HG02840 (cell line): ENCODE data around the gene ATP11A.

ENCODE experiments used
- ATAC-seq: cut with Tn5 transposase; IDR thresholded peaks from one replicate; pipeline ENCODE4 v1.9.1; 2021; ENCODE audit warnings: mild to moderate bottlenecking, moderate library complexity, moderate number of reproducible peaks; ENCODE audit not compliant: unreplicated experiment, low FRiP score

Gene ATP11A

DNA sequence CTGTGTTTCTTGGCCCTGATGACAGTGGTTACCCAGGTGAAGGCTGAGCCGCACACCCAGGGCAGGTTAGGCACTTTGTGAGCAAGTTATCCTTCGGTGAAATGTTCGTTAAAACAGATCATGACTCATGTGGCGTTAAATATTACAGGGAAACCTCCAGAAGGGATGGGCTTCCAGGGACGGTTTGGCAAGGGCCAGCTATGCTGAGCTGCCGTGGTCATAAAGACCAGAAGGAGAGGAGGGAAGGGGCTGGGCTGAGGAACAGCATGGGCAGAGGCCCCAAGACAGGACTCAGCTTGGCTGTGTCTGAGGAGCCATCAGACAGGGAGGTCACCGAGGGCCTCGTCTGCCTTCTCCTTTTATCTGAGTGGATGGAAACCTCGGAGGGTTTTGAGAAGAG, 47.5 kb downstream of the ATP11A start:
- no peak for ATAC-seq

DNA sequence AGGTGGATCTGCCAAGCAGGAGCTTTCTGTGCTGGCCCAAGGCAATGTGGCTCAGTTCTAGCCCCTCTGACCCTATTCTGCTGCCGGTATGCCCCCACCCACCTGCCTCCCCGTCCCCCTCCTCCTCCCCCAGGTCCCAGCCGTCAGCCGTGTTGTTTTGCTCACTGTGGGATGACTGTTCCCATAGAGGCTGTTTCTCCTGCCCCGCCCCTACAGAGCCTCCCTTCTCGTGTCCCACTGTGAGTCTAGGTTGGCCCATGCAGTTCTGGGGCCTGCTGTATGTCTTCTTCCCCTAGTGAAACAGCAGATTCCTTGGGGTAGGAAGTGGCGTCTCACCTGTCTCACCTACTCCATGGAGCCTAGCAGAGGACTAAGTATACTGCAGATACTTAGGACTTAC, 48.8 kb downstream of the ATP11A start:
- no peak for ATAC-seq

DNA sequence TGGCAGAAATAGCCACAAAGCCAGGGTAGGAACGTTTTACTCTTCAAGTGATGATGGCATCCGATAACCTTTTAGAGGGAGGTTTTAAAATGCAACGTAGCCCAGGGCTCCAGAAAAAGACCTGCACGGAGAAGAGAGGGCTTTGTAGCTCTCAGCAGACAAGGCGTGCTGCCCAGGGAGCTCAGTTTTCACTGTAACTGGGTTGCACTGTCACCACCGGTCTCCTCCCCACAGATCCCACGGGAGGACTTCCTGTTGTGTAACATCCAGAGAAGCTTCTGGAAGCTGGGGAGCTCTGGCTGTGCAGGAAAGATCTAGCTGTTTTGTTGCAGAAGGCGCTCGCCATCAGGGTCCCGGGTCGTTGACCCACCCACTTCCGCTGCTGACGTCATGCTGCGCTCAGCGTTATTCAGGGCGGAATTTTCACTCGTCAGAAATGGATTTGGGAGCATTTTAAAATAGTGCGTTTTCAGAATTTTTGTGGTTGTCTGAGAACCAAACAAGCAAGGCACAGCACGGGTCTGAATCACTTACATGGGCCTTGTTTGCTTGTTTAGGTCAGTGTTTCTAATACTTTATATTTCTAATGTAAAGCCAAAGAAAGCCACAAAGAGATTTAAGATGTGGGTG, 50.8 kb downstream of the ATP11A start:
- ATAC-seq, result no peak

DNA sequence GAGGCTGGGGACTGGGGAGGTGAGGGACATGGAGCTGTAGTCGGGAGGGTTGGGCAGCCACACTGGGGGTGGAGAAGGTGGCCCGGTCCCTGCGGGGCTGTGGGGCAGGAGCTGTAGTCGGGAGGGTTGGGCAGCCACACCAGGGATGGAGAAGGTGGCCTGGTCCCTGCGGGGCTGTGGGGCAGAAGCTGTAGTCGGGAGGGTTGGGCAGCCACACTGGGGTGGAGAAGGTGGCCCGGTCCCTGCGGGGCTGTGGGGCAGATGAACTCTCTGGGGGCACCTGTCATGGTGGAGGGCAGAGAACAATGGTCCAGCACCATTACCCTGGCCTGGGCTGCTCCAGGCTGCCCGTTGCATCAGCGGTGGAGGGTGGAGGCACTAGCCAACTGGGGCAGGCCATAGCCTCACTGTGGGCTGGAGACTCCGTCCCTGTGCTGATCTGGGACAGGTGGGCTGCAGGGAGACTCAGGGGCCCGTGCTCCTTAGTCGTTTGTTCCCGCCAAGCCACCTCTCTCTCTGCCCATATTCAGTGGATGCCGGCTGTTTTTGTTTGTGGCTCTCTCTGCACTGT, 51.4 kb downstream of the ATP11A start:
- ATAC-seq, result no peak

DNA sequence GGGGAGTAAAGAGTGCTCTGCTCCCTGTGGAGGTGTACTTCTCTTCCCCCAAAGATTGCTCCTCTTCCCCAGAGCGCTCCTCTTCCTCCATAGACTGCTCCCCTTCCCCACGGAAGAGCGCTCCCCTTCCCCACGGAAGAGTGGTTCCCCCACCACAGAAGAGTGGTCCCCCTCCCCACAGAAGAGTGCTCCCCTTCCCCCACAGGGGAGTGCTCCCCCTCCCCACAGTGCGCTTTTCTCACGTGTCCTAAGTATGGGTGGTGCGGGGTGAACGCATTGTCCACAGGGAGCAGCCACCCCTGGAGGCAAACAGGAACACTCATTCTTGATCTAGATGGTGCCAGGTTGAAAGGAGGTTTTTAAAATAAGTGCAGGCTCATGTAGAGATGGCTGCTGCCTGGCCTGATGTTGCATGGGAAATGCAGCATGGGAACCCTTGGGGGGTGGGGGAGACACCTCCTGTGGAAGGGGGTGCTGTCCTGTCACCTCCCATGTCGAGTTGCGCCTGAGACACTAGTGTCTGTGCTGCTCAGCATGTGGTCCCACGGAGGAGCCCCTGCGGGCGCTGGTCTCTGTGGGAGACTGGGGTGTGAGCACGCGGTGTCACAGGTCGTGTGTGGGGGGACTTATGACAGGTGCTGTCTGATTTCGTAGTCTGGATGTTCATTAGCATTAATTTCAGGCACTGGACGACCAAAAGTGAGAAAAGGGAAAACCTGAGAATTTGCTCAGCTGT, 52.2 kb downstream of the ATP11A start:
- no peak for ATAC-seq

DNA sequence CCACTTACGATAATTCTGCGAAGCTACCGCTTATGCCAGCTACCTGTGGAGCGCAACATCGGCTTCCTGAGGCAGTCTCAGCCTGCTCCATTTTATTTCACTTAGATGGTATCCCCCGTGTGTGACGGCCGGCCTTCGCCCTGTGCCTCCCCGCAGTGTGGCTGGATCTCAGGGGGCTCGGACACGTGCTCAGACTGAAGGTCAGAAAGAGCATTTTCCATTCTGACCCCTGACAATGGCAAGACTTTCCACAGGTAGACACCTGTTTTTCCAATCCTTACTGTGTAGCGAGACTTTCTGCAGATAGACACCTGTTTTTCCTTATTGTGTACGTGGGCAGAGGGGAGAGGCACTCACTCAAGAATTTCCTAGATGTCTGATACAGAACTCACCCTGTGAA, 52.7 kb downstream of the ATP11A start:
- ATAC-seq, result no peak

DNA sequence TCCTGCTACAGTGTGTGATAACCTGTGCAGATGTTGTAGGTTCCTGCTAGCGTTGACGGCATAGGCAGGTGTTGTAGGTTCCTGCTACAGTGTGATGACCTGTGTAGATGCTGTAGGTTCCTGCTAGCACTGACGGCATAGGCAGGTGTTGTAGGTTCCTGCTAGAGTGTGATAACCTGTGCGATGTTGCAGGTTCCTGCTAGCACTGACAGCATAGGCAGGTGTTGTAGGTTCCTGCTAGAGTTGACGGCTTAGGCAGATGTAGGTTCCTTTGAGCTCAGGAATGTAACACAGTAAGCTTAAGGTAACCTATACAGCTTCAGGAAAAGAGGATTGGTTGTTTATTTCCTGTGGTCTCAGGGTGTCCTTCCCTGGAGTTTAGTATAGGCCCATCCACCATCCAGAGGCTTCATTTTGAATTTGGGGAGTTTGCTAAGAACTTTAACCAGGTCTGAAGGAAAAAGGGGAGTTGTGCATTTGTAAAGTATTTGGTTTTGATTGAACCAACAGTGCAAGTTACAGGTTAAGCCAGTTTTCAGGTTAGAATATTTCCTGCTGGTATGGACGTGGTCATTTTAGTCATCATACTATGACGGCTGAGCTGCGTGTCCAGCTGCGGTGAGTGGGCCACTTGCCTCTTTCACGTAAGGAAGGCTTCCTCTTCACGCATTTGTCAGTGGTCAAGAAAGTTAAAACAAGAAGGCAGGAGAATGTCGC, 53.8 kb downstream of the ATP11A start:
- no peak for ATAC-seq

DNA sequence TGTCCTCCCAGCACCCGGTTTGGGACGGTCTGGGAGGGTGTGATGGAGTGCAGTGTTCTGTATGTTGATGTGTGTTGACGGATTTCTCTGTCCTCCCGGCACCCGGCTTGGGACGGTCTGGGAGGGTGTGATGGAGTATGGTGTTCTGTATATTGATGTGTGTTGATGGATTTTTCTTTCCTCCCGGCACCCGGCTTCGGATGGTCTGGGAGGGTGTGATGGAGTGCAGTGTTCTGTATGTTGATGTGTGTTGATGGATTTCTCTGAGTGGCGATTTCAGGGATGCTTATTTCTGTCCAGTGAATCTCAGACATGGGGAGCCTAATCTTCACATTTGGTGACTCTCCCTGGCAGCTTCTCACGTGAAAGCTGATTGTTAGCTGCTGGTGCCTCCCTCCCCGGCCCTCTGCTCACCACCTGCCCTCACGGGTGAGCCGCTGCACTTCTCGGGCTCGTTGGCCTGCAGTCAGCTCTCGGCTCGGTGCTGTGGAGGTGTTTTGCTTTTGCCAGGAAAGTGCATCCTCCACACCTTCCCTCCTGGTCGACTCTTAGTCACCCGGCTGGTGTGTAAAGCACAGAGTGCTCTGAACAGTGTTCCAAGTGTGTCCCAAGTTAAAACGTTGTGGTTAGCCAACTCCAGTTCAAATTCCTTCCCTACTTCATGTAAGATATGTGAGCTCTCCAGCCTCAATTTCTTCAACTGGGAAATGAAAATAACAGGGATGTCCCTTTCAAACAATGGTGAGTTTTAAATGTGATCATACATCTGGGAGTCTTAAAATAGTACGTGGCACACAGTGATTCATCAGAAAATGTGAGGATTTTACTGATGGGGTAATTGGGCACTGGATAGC, 54.6 kb downstream of the ATP11A start:
- ATAC-seq, result no peak

DNA sequence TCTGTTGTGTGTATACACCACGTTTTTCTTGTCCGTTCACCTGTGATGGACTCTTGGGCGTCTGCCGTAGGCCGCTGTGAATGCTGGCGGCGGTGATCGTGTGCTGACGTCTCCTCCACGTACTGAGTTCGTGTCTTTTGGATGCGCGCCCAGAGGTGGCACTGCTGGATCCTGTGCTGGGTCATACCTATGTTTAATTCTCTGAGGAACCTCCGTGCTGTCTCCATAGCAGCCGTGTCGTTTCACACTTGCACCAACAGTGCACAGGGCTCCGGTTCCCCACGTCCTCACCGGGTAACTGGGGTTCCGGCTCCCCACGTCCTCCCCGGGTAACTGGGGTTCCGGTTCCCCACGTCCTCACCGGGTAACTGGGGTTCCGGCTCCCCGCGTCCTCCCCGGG, 56.2 kb downstream of the ATP11A start:
- ATAC-seq, result no peak

DNA sequence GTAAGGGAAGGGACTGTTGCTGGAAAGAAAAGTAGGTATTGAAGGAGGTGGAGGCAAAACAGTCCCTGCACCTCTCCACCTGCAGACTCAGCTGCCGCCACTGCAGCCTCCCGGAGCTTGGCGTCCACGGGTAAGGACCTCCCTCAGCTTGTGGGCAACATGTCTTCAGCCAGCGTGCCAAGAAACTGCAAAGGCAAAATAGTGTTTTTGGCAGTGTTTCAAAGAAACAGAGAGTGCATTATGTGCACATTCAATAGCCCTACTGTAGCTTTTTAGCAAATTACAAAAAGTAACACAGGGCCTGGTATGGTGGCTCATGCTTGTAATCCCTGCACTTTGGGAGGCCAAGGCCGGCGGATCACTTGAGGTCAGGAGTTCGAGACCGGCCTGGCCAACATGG, 57.4 kb downstream of the ATP11A start:
- no peak for ATAC-seq

DNA sequence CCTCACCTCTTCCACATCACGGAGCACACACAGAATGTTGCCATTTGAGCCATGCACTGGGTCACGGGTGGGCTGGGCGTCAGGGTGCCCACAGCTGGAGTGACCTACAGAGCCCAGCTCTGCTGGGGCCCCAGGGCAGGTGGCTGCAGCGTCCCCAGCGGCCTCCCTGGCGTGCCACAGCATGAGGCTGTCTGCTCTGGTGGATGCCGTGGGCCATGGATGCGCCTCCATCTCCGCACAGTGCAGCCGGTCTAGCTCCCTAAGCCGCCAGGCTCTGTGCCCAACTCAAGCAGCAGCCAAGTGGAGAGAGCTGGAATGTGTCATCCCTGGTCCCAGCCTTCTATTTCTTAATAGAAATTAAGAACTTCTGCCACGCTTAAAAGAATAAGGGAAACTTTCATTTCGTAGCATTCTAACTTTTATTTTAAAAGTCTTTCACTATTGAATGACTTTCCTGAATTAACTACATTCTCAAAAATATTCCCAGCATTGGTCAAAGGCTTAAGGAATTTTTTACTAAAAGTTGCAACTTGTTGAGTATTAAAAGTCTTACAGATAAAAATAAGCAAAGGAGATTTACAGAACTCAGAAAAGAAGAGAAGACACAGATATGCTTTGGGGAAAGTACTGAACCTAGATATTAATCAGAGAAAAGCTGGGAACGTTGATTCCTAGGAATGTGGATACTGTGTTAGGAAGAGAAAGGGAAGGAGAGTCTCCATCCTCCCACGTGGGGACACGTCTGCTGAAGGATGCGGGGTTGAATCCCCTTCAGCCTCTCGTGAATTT, 59.3 kb downstream of the ATP11A start:
- ATAC-seq, result no peak

DNA sequence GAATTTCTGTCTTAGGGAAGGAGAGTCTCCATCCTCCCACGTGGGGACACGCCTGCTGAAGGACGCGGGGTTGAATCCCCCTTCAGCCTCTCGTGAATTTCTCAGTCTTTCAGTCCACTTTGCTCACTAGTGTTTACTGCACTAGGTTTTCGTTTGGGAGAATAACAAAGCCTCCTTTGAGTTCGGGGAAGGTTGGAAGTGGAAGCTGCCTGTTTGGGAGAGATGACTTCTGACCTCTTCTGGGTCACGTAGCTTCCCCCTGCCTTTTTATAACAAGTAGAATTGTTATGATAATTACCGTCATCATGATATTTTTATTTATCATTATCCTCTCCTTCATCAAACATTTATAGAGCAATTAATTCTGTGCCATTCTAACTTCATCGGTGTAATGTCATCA, 60.7 kb downstream of the ATP11A start:
- no peak for ATAC-seq

DNA sequence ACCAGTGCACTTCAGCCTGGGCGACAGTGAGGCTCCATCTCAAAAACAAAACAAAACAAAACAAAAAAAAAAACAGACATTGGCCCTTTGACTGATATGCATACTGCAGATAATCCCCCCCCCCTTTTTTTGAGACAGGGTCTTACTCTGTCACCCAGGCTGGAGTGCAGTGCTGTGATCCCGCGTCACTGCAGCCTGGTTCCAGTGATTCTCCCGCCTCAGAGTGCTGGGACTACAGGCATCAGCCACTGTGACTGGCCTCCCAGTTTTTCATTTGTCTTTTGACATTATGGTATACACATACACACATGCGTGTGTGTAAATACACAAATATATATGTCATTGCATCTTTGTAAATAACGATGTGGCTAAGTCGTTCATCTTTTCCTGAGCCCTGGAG, 61.8 kb downstream of the ATP11A start:
- no peak for ATAC-seq

DNA sequence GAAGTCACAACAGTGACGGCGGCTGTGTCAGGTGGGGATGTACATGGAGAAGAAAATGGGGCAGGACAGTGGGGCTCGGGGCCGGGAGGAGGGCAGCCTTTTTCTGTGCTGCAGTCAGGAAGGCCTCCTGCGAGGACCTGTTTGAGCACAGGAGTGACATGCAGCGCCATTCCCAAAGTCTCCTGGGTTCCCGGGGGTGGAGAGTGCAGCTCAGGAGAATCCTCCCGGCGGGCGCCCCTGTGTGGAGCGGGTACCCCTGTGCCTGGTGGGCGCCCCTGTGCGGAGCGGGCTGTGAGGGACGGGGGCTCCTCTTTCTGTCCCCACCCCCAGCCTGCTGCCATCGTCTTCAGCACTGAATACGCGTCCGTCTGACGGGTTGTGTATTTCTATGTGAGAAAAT, 62.4 kb downstream of the ATP11A start:
- no peak for ATAC-seq

DNA sequence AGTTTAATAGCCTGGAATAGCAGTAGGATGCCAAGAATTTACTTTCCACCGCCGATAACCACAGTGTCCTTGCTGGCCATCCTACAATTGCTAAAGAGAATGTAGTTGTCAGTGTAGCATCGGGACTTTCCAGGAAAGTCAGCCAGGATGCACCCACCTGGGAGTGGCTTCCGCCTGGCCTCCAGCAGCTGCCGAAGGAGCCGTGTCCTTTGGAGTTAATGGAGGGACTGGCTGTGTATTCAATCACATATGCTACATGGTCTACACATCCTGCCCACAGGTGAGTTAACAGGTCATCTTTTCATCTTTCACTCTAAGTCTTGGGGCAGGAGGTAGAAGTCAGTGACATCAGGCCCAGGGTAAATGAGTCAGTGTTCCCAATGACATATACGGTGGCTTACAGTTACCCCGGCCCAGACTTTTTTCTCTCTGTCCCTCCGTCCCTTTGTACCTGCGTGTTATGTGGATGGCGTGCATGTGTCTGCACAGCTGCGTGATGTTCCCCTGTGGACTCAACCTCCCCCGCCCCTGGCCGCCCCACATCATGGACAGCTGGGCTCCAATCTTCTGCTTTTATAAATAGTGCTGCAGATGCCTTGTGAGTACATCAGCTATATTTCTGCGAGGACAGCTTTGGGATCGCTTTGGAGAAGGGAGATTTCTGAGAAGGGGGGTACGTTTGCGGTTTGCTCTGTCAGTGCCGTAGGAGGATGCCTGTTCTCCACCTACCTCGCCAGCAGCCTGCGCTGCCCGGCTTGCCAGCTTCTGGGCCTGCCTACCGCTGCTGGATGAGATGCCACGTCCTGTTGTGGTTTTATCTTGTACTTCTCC, 63.1 kb downstream of the ATP11A start:
- ATAC-seq, result no peak

DNA sequence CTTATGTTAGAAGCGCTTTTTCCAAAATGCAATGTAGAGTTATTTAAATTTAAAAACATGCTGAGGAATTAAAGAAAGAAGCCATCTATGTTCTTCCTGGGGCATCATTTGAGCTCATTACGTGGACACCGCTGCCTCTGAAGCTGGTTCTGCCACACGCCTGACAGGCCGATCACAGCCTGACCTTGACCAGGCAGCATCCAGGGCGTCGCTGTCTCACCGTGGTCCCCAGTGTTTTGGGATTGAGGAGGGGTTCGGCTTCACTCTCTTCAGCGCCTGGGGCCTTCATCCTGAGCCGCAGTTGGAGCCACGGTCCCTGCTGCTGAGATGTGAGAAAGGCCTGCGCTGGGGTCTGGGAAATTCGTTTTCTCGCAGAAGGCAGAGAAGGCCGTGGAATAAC, 64.0 kb downstream of the ATP11A start:
- ATAC-seq, result no peak

DNA sequence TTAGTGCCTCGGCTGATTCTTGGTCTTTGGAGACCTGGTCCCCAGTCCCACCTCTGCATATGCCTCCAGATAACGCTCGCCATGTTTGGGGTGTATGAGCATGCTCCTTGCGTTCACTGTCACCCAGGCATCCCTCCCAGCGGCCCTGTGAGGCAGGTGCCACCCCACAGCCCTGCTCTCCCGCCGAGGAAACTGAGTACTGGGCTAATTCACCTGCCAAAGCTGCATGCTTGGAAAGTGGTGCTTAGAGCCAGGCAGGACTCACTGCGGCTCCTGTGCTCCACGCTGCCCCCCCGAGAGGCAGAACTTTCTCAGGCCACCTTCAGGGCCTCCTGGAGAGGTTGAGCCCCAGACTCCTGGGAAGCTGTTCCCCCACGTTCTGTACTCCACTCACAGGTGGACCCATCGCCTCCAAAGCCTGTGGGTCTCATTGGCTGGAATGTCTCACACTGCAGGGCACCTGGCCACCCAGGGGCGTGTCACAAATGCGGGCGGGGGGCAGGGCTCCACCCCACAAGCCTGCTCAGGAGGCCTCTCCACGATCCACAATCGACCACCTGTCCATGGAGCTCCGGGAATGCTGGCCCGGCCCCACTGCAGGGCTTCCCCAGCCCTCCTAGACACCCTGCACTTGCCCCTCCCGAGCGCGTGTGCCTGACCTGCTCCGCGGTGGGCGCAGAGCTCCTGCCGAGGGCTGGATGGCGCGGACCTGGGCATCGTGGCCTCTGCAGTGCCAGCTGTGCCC, 64.6 kb downstream of the ATP11A start:
- no peak for ATAC-seq

DNA sequence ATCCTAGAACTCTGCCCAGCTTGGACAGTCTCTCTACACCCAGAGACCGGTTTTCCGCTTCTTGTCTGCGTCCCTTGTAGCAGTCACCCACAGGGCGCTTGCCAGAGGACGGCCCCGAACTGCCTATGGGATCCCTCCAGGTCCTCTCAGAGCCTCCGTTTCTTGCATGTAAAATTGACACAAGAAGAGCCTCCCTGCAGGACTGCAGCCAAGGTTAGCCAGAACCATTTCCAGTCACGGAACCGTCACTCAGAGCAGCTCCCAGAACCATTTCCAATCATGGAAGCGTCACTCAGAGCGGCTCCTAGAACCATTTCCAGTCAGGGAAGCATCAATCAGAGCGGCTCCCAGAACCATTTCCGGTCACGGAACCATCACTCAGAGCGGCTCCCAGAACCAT, 65.5 kb downstream of the ATP11A start:
- ATAC-seq, result no peak
